Kidney (tissue), 14 donors: ENCODE measurements around the gene PTH1R. TPM values are rescaled to one million over a fixed set of nuclear protein-coding genes. Genes with fewer than 3 reads are reported as not detected.

Experiments
- DNase-seq, 5 donors: peaks; one replicate each; pipeline ENCODE4 v3.0.0-alpha.2; 2013 to 2020
- FAIRE-seq: peaks from 2 replicates; lab custom pipeline; 2012; peaks lifted over from hg19 to GRCh38; lab: Jason Lieb, UNC
- H3K27ac ChIP-seq, 2 donors: one replicate each; pipeline ENCODE4 v1.7.0; 2013; ENCODE audit warnings: low read depth in 2 of 2, low read length in 2 of 2, inconsistent platforms in 1 of 2
- H3K27me3 ChIP-seq: one replicate; pipeline ENCODE4 v1.7.1; 2013; ENCODE audit warnings: low read length, inconsistent platforms; ENCODE audit not compliant: control insufficient read depth, insufficient read depth
- H3K36me3 ChIP-seq, 3 donors: one replicate each; pipeline versions ENCODE4 v1.7.0 to v1.7.1; 2013; ENCODE audit warnings: low read length in 3 of 3, control low read depth in 1 of 3, inconsistent platforms in 1 of 3; ENCODE audit not compliant: insufficient read depth in 3 of 3, control insufficient read depth in 2 of 3
- H3K4me1 ChIP-seq, 3 donors: one replicate each; pipeline versions ENCODE4 v1.7.0 to v1.7.1; 2013; ENCODE audit warnings: low read length in 3 of 3, inconsistent platforms in 1 of 3, low read depth in 1 of 3; ENCODE audit not compliant: control insufficient read depth in 2 of 3, insufficient read depth in 2 of 3
- H3K4me3 ChIP-seq, 3 donors: one replicate each; pipeline versions ENCODE4 v1.7.0 to v1.8.1; 2013; ENCODE audit warnings: low read length in 3 of 3, control low read depth in 1 of 3, inconsistent platforms in 1 of 3
- H3K9ac ChIP-seq, 3 donors: one replicate each; pipeline versions ENCODE4 v1.7.0 to v1.7.1; 2013; ENCODE audit warnings: low read length in 3 of 3, control low read depth in 1 of 3, inconsistent platforms in 1 of 3
- H3K9me3 ChIP-seq, 3 donors: one replicate each; pipeline versions ENCODE4 v1.7.0 to v1.7.1; 2013; ENCODE audit warnings: low read length in 3 of 3, control low read depth in 1 of 3, inconsistent platforms in 1 of 3; ENCODE audit not compliant: control insufficient read depth in 2 of 3, insufficient read depth in 1 of 3
- CTCF ChIP-seq: IDR thresholded peaks from 3 replicates; pipeline ENCODE4 v1.5.1; 2012; ENCODE audit warnings: mild to moderate bottlenecking, moderate library complexity, borderline replicate concordance; ENCODE audit not compliant: insufficient read depth; ENCODE audit errors: extremely low read depth
- intact Hi-C: fragments of 100-400 bp; cut with DNase I; formaldehyde crosslinking; loops from one replicate; pipeline ENCODE4 v1.11.1; 2022
- polyA plus RNA-seq: library from polyadenylated mRNA; stranded (reverse); fragments of 350-450 nt; fragmentation: Illumina TruSeq; extraction: RNeasy Lipid Tissue Mini Kit (QIAGEN cat#74804); gene quantifications from one replicate; pipeline ENCODE4 v1.2.3, GENCODE V29; 2014; ENCODE audit warnings: low read depth, low replicate concordance; ENCODE audit not compliant: insufficient read depth
- total RNA-seq: library from RNA; stranded (reverse); fragmentation: NEBNext Ultra II Directional; extraction: Animal tissue kit (Norgen Biotek cat#: 25700); gene quantifications from one replicate; pipeline ENCODE4 v1.2.1, GENCODE V29; 2021
- donor health status: control.
- donor health status: control.
- donor health status: control.
- donor health status: control.
- donor health status: control.
- donor health status: DM: yes; HTN: yes; CAD: no.
- donor health status: Normal renal cell carcinoma (clear cell type).

Gene PTH1R
- total and polyA plus RNA-seq, 2 donors from 2014 or later = 286 to 1,885 TPM

- Histone ChIP-seq H3K27me3 (no peaks in the 10 kb centered on the region), H3K4me1 (peaks cover 8 to 83% (median 71%) of the 10 kb centered on the region in 3 donors), H3K9me3 (no peaks in the 10 kb centered on the region), H3K9ac (no peak overlapping the region), H3K4me3 (no peak overlapping the region), H3K36me3 (no peaks in the 10 kb centered on the region), H3K27ac (peak overlapping the region in 1 of 2 donors; percentile 8)
- no peak for DNase-seq
- FAIRE-seq = no peak
- TF ChIP-seq CTCF = no peak
- intact Hi-C loops = no loop called here
Observed at GRCh38 chr3:46871222-46871621, 6.3 kb upstream of the PTH1R start.

GRCh38 chr3:46873521-46873920 is 4.0 kb upstream of the PTH1R start:
- FAIRE-seq (no peak), DNase-seq (no peak)
- no peak for TF ChIP-seq CTCF
- H3K36me3 ChIP-seq = no peaks in the 10 kb centered on the region
- no peaks in the 10 kb centered on the region for H3K27me3 ChIP-seq
- intact Hi-C loops = no loop called here
- H3K4me1 ChIP-seq = peaks cover 9 to 85% (median 76%) of the 10 kb centered on the region in 3 donors
- H3K9ac ChIP-seq = peak overlapping the region in 1 of 3 donors; percentile 74
- H3K4me3 ChIP-seq = no peak overlapping the region
- peak overlapping the region; percentile 93 to 100 for H3K27ac ChIP-seq
- H3K9me3 ChIP-seq = no peaks in the 10 kb centered on the region

GRCh38 chr3:46874430-46874829 is 3.1 kb upstream of the PTH1R start:
- intact Hi-C loops = no loop called here
- FAIRE-seq (no peak), DNase-seq (peak; percentile 72 to 94 (median 80))
- Histone ChIP-seq H3K27ac (peak overlapping the region; percentile 93 to 100), H3K9me3 (no peaks in the 10 kb centered on the region), H3K27me3 (no peaks in the 10 kb centered on the region), H3K4me3 (no peak overlapping the region), H3K4me1 (peaks cover 9 to 80% (median 75%) of the 10 kb centered on the region in 3 donors), H3K9ac (peak overlapping the region in 1 of 3 donors; percentile 74), H3K36me3 (no peaks in the 10 kb centered on the region)
- no peak for TF ChIP-seq CTCF

DNA sequence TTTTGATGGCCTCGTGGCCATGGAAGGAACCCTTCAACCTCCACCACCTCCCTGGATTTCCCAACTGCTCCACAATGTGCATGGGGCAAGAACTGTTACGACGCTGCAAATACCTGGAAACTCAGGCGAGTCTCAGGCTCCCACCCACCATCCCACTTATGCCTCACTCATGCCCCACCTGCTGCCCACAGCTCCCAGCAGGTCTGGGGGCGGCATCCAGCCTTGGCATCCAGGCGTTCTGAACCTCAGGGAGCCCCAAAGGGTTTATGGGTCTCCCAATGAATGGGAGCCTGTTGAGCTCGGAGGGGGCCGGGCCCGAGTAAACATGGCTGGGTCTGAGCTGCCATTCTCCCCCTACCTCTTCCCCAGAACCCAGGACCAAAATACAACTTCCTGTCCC is 2.0 kb upstream of the PTH1R start:
- FAIRE-seq (no peak), DNase-seq (no peak)
- H3K27me3 ChIP-seq = no peaks in the 10 kb centered on the region
- no peaks in the 10 kb centered on the region for H3K36me3 ChIP-seq
- TF ChIP-seq CTCF = no peak
- H3K4me1 ChIP-seq = peaks cover 9 to 76% (median 72%) of the 10 kb centered on the region in 3 donors
- peak overlapping the region in 1 of 3 donors; percentile 90 for H3K9ac ChIP-seq
- H3K27ac ChIP-seq = peak overlapping the region; percentile 93 to 100
- no peaks in the 10 kb centered on the region for H3K9me3 ChIP-seq
- intact Hi-C loops = no loop called here
- H3K4me3 ChIP-seq = no peak overlapping the region
